Measurements from ENCODE around the gene NME2.

NME2 gene

DNA sequence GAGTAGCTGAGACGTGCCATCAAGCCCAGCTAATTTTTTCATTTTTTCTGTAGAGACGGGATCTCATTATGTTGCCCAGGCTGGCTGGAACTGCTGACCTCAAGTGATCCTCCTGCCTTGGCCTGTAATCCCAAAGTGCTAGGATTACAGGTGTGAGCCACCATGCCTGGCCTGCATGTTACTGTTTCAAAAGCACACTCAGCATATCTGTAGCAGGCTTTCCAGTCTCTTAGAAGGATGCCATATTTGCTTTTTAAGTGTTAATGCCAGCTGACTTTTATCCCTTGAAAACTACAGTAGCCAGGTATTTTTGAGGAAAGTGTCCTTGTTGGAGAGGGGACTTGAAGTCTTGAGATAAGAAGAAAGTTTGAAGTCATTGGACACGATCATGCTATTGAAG, 30.3 kb upstream of the NME2 start:
- ATAC-seq: no peak
- TF ChIP-seq OSR1 (CRISPR knock-in tag; IDR thresholded peaks at IDR 0.05): no peak
- no peak for TF ChIP-seq CSDC2 (CRISPR knock-in tag; IDR thresholded peaks at IDR 0.05)
- TF ChIP-seq, protein P1, sequence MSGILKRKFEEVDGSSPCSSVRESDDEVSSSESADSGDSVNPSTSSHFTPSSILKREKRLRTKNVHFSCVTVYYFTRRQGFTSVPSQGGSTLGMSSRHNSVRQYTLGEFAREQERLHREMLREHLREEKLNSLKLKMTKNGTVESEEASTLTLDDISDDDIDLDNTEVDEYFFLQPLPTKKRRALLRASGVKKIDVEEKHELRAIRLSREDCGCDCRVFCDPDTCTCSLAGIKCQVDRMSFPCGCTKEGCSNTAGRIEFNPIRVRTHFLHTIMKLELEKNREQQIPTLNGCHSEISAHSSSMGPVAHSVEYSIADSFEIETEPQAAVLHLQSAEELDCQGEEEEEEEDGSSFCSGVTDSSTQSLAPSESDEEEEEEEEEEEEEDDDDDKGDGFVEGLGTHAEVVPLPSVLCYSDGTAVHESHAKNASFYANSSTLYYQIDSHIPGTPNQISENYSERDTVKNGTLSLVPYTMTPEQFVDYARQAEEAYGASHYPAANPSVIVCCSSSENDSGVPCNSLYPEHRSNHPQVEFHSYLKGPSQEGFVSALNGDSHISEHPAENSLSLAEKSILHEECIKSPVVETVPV (CRISPR knock-in tag; IDR thresholded peaks at IDR 0.05): no peak
- TF ChIP-seq, protein P2, sequence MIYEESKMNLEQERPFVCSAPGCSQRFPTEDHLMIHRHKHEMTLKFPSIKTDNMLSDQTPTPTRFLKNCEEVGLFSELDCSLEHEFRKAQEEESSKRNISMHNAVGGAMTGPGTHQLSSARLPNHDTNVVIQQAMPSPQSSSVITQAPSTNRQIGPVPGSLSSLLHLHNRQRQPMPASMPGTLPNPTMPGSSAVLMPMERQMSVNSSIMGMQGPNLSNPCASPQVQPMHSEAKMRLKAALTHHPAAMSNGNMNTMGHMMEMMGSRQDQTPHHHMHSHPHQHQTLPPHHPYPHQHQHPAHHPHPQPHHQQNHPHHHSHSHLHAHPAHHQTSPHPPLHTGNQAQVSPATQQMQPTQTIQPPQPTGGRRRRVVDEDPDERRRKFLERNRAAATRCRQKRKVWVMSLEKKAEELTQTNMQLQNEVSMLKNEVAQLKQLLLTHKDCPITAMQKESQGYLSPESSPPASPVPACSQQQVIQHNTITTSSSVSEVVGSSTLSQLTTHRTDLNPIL (CRISPR knock-in tag; IDR thresholded peaks at IDR 0.05; ENCODE audit: low read depth): no peak
- no peak for TF ChIP-seq ZFP3 (CRISPR knock-in tag; IDR thresholded peaks at IDR 0.05)
- TF ChIP-seq GLIS3 (CRISPR knock-in tag; IDR thresholded peaks at IDR 0.05): no peak
- TF ChIP-seq ZFP30 (CRISPR knock-in tag; IDR thresholded peaks at IDR 0.05): no peak
- TF ChIP-seq ZNF565 (CRISPR knock-in tag; conservative IDR thresholded peaks at IDR 0.05; ENCODE audit: low read depth): no peak
- no peak for TF ChIP-seq BACH2 (CRISPR knock-in tag; IDR thresholded peaks at IDR 0.05; ENCODE audit: borderline replicate concordance)
- TF ChIP-seq, protein P3, sequence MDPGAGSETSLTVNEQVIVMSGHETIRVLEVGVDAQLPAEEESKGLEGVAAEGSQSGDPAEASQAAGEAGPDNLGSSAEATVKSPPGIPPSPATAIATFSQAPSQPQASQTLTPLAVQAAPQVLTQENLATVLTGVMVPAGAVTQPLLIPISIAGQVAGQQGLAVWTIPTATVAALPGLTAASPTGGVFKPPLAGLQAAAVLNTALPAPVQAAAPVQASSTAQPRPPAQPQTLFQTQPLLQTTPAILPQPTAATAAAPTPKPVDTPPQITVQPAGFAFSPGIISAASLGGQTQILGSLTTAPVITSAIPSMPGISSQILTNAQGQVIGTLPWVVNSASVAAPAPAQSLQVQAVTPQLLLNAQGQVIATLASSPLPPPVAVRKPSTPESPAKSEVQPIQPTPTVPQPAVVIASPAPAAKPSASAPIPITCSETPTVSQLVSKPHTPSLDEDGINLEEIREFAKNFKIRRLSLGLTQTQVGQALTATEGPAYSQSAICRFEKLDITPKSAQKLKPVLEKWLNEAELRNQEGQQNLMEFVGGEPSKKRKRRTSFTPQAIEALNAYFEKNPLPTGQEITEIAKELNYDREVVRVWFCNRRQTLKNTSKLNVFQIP (CRISPR knock-in tag; IDR thresholded peaks at IDR 0.05; ENCODE audit: borderline replicate concordance, low read depth): no peak
- TF ChIP-seq, protein P4, sequence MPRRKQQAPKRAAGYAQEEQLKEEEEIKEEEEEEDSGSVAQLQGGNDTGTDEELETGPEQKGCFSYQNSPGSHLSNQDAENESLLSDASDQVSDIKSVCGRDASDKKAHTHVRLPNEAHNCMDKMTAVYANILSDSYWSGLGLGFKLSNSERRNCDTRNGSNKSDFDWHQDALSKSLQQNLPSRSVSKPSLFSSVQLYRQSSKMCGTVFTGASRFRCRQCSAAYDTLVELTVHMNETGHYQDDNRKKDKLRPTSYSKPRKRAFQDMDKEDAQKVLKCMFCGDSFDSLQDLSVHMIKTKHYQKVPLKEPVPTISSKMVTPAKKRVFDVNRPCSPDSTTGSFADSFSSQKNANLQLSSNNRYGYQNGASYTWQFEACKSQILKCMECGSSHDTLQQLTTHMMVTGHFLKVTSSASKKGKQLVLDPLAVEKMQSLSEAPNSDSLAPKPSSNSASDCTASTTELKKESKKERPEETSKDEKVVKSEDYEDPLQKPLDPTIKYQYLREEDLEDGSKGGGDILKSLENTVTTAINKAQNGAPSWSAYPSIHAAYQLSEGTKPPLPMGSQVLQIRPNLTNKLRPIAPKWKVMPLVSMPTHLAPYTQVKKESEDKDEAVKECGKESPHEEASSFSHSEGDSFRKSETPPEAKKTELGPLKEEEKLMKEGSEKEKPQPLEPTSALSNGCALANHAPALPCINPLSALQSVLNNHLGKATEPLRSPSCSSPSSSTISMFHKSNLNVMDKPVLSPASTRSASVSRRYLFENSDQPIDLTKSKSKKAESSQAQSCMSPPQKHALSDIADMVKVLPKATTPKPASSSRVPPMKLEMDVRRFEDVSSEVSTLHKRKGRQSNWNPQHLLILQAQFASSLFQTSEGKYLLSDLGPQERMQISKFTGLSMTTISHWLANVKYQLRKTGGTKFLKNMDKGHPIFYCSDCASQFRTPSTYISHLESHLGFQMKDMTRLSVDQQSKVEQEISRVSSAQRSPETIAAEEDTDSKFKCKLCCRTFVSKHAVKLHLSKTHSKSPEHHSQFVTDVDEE (CRISPR knock-in tag; IDR thresholded peaks at IDR 0.05): no peak
- TF ChIP-seq ARNTL (CRISPR knock-in tag; IDR thresholded peaks at IDR 0.05; ENCODE audit: borderline replicate concordance, low read depth): no peak
- TF ChIP-seq PPARA (CRISPR knock-in tag; IDR thresholded peaks at IDR 0.05; ENCODE audit: borderline replicate concordance): no peak
- TF ChIP-seq ISL1 (CRISPR knock-in tag; IDR thresholded peaks at IDR 0.05): no peak
- TF ChIP-seq ZNF70 (CRISPR knock-in tag; IDR thresholded peaks at IDR 0.05): no peak
- TF ChIP-seq, protein P5, sequence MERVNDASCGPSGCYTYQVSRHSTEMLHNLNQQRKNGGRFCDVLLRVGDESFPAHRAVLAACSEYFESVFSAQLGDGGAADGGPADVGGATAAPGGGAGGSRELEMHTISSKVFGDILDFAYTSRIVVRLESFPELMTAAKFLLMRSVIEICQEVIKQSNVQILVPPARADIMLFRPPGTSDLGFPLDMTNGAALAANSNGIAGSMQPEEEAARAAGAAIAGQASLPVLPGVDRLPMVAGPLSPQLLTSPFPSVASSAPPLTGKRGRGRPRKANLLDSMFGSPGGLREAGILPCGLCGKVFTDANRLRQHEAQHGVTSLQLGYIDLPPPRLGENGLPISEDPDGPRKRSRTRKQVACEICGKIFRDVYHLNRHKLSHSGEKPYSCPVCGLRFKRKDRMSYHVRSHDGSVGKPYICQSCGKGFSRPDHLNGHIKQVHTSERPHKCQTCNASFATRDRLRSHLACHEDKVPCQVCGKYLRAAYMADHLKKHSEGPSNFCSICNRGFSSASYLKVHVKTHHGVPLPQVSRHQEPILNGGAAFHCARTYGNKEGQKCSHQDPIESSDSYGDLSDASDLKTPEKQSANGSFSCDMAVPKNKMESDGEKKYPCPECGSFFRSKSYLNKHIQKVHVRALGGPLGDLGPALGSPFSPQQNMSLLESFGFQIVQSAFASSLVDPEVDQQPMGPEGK (CRISPR knock-in tag; IDR thresholded peaks at IDR 0.05; ENCODE audit: borderline replicate concordance): no peak
- TF ChIP-seq TCF4 (CRISPR knock-in tag; IDR thresholded peaks at IDR 0.05; ENCODE audit: borderline replicate concordance): no peak
- no peak for TF ChIP-seq TOX (CRISPR knock-in tag; IDR thresholded peaks at IDR 0.05; ENCODE audit: borderline replicate concordance)

DNA sequence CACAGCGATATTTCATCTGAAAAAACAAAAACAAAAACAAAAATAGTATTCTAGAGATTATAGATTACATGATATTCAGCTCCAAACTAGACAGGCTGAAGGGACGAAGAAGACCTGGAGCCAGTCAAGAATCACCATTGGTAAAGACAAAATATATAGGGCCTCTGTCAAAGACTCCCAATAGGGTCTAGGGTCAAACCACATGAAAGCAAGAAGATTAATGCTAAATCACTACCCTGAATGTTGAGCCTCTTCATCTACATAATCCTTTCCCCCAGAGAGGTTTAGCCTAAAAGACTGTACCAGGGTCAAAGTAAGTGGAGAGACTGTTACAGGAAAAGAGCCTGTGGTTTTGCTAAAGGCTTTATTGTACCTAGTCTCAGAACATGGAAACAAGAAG, 23.6 kb upstream of the NME2 start:
- no peak for TF ChIP-seq ZC3H10 (CRISPR knock-in tag; IDR thresholded peaks at IDR 0.05)
- TF ChIP-seq TCF4 (CRISPR knock-in tag; IDR thresholded peaks at IDR 0.05; ENCODE audit: borderline replicate concordance): no peak
- TF ChIP-seq ZFP30 (CRISPR knock-in tag; IDR thresholded peaks at IDR 0.05): no peak
- ATAC-seq: no peak

DNA sequence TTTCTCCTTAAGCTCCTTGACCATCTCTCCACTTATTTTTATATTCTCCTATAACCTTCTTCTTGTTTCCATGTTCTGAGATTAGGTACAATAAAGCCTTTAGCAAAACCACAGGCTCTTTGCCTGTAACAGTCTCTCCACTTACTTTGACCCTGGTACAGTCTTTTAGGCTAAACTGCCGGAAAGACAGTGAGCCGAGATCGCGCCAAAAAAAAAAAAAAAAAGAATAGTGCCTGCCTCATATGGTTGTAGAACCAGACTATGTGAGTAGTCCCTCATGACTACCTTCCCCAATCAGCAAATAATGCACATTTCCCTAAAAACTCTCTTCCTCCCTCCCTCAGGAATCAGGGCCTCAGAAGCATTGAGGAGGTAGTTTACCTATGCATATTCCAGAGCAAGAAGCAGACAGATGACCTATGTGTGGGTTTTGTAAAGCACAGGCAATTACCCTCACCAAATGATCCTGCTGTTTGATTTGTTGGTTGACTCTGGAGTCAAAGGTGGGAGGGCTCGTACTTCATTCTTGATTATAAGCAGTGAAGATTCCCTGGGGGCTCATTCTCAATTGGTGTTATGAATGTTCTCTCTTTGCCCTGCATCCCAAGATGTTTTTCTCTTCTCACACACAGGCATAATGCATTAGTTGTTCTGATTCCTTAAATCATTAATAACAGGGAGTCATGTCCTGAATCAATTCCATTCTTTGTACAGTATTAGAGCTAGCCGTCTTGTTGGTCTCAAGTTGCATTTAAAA, 21.8 kb upstream of the NME2 start:
- TF ChIP-seq ZNF70 (CRISPR knock-in tag; IDR thresholded peaks at IDR 0.05) (no peak), TCF4 (CRISPR knock-in tag; IDR thresholded peaks at IDR 0.05; ENCODE audit: borderline replicate concordance) (no peak), BACH2 (CRISPR knock-in tag; IDR thresholded peaks at IDR 0.05; ENCODE audit: borderline replicate concordance) (no peak)
- no peak; the same call in 2 of the 3 replicates for ATAC-seq
